ENCODE results near the gene RADX.

RADX gene

GRCh38 chrX:106710771-106711170 lies 99.0 kb downstream of the RADX start:
- FAIRE-seq (no peak), DNase-seq (ENCODE audit: insufficient read length, low spot score) (no peak)
- no peak for TF ChIP-seq POLR2A (IDR thresholded peaks at IDR 0.05; ENCODE audit: low read depth, low read length)

DNA sequence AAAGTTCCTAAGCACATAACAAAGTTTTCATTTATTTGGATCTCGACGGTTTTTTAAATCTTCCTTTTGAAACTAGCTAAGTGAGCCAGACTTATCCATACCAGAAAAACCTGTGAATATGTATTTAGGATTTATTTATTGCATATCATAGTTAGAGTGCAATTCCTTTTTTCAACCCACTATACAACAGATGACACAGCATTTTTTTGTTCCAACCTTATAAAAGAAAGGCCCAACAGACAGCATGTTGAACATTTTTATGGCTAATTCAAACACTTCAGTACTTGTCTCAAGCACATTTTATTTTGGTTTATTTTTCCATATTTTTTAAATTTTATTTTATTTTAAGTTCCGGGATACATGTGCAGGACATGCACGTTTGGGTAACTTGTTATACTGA lies 99.6 kb downstream of the RADX start:
- no peak for FAIRE-seq
- no peak for TF ChIP-seq POLR2A (IDR thresholded peaks at IDR 0.05; ENCODE audit: low read depth, low read length)
- no peak for DNase-seq (ENCODE audit: insufficient read length, low spot score)

DNA sequence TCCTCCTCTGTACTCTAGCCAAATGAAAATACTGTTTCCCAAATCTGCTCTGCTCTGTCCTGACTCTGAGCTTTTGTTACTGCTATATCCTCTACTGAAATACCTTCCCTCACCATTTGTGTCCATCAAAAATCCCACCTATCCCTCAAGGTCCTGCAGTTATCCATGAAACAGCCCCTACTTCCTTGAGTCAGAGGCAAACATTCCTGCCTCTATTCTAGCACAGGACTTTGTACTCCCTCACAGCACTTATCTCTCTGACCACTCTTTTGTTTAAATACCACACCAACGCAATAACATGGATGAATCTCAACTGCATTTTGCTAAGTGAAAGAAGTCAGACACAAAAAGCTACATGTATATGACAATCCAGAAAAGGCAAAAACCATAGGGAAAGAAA lies 104.2 kb downstream of the RADX start:
- no peak for TF ChIP-seq POLR2A (IDR thresholded peaks at IDR 0.05; ENCODE audit: low read depth, low read length)
- DNase-seq (ENCODE audit: insufficient read length, low spot score): no peak
- no peak for FAIRE-seq

- FAIRE-seq (no peak), DNase-seq (ENCODE audit: insufficient read length, low spot score) (no peak)
- TF ChIP-seq POLR2A (IDR thresholded peaks at IDR 0.05; ENCODE audit: low read depth, low read length): no peak
Measured at GRCh38 chrX:106716463-106716862, 104.7 kb downstream of the RADX start.

DNA sequence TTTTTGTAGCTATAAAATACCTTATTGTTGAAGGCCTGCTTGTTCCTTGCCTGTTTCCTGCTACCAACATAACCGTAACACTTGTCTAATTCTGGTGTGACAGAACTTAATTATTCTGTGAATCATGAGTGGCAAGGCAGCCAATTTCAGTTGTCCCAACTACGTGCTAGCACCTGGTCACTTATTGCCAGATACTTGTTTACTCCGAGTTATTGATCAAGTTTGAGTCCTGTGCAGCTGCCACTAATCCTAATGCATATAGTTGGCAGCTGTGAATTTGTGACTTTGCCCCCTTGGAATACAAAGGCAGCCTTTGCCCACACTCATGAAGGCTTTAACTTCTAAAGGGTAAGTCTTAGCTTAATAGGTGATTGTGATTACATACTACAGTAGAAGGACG lies 106.9 kb downstream of the RADX start:
- no peak for TF ChIP-seq POLR2A (IDR thresholded peaks at IDR 0.05; ENCODE audit: low read depth, low read length)
- FAIRE-seq (no peak), DNase-seq (ENCODE audit: insufficient read length, low spot score) (no peak)

- DNase-seq (ENCODE audit: insufficient read length, low spot score) (no peak), FAIRE-seq (no peak)
- no peak for TF ChIP-seq POLR2A (IDR thresholded peaks at IDR 0.05; ENCODE audit: low read depth, low read length)
Measured at GRCh38 chrX:106725931-106726330, 114.2 kb downstream of the RADX start.

- FAIRE-seq (no peak), DNase-seq (ENCODE audit: insufficient read length, low spot score) (no peak)
- TF ChIP-seq POLR2A (IDR thresholded peaks at IDR 0.05; ENCODE audit: low read depth, low read length): no peak
Measured at GRCh38 chrX:106726485-106727437, 115.0 kb downstream of the RADX start, which contains the start of gene RNF128. RNF128 (plus strand) TSS chrX:106726701; CDS start chrX:106726914, 213 bp downstream.

DNA sequence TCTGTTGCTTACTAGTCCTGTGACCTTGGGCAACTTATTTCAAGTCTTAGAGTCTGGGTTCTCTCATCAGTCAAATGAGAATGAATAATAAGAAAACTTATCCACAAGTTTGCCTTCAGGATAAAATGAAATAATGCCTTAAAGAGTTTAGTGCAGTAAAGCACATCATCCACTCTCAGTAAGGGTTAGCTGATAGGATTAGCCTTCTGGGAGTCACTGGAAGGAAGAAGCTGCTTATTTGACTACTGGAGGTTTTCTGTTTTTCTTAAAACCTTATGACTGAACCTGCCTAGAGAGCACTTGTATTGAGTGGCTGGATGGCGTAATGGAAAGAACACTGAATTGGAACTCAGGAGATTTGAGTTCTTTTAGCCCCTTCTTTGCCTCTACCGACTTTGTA lies 116.6 kb downstream of the RADX start:
- TF ChIP-seq POLR2A (IDR thresholded peaks at IDR 0.05; ENCODE audit: low read depth, low read length): no peak
- DNase-seq (ENCODE audit: insufficient read length, low spot score): no peak
- no peak for FAIRE-seq
